A673 (cell line): ENCODE results near the gene PACS1. TPM values are rescaled to one million over a fixed set of nuclear protein-coding genes. Genes with fewer than 3 reads are reported as not detected.

Experiments used
- BruUV-seq: library from RNA; stranded (reverse); fragments of 400-500 nt; replicated peaks from 2 replicates; lab custom pipeline; 2021; lab: Mats Ljungman, UMichigan
- CTCF ChIA-PET: fragments of 300-600 bp; sonication (Branson Sonifier 250); formaldehyde crosslinking; loops from one replicate; lab custom pipeline; 2022; ENCODE audit warnings: antibody characterized with exemption; lab: Charles Lee
- POLR2A ChIA-PET: fragments of 300-600 bp; sonication (Branson Sonifier 250); formaldehyde crosslinking; loops from one replicate; lab custom pipeline; 2022; ENCODE audit warnings: antibody characterized with exemption; ENCODE audit not compliant: low non-redundant PET; lab: Charles Lee
- DNase-seq: peaks from one replicate; pipeline ENCODE4 v3.0.0-alpha.2; 2015; ENCODE audit warnings: low spot score
- H3K27ac ChIP-seq: fragments of 200-600 bp; sonication (generic); 2 replicates; pipeline ENCODE4 v1.5.1; 2016; ENCODE audit warnings: mixed run types, low read depth, mild to moderate bottlenecking, mixed read lengths, antibody characterized with exemption, low read length; ENCODE audit not compliant: poor library complexity, severe bottlenecking
- H3K27me3 ChIP-seq: fragments of 200-600 bp; sonication (generic); replicated peaks from 2 replicates; pipeline ENCODE4 v1.6.1; 2017; ENCODE audit warnings: mixed run types, low read depth, mild to moderate bottlenecking, mixed read lengths, antibody characterized with exemption, low read length; ENCODE audit not compliant: insufficient read depth, poor library complexity
- H3K36me3 ChIP-seq: fragments of 200-600 bp; sonication (generic); 2 replicates; pipeline ENCODE4 v1.6.1; 2016; ENCODE audit warnings: mixed run types, mild to moderate bottlenecking, mixed read lengths, antibody characterized with exemption, low read length; ENCODE audit not compliant: insufficient read depth, poor library complexity, severe bottlenecking
- H3K4me1 ChIP-seq: fragments of 200-600 bp; sonication (generic); 2 replicates; pipeline ENCODE4 v1.6.1; 2017; ENCODE audit warnings: mixed run types, mild to moderate bottlenecking, mixed read lengths, antibody characterized with exemption, low read length; ENCODE audit not compliant: insufficient read depth, poor library complexity, severe bottlenecking
- H3K4me3 ChIP-seq: fragments of 200-600 bp; sonication (generic); 2 replicates; pipeline ENCODE4 v1.5.1; 2016; ENCODE audit warnings: low read depth, mixed run types, mild to moderate bottlenecking, mixed read lengths, low read length; ENCODE audit not compliant: poor library complexity, severe bottlenecking
- H3K9me3 ChIP-seq: fragments of 200-600 bp; sonication (generic); 2 replicates; pipeline ENCODE4 v1.6.1; 2016; ENCODE audit warnings: mixed run types, low read depth, mild to moderate bottlenecking, mixed read lengths, antibody characterized with exemption, low read length; ENCODE audit not compliant: poor library complexity, severe bottlenecking
- CTCF ChIP-seq: fragments of 300-800, 200-600 bp; sonication (generic); conservative IDR thresholded peaks from 2 replicates; pipeline ENCODE4 v1.5.1; 2017; ENCODE audit warnings: low read depth, mild to moderate bottlenecking, antibody characterized with exemption, low read length, moderate library complexity, mixed read lengths
- EZH2 ChIP-seq: fragments of 200-600 bp; sonication (generic); IDR thresholded peaks from 2 replicates; pipeline ENCODE4 v1.6.1; 2017; ENCODE audit warnings: borderline replicate concordance, low read depth, mild to moderate bottlenecking, mixed read lengths, antibody characterized with exemption, low read length; ENCODE audit not compliant: poor library complexity, severe bottlenecking
- intact Hi-C: fragments of 100-400 bp; cut with micrococcal nuclease; formaldehyde crosslinking; loops from one replicate; pipeline ENCODE4 v1.10.0; 2022; ENCODE audit not compliant: unreplicated experiment
- total RNA-seq: library from RNA; stranded (reverse); gene quantifications from 2 replicates; pipeline ENCODE4 v1.2.3, GENCODE V29; 2021

PACS1 gene
- total RNA-seq, 1 experiment from 2014 or later: 75.7 TPM

- H3K27me3 ChIP-seq: no peaks in the 10 kb centered on the region
- H3K27ac ChIP-seq: no peak overlapping the region
- BruUV-seq: no TSS peak
- POLR2A ChIA-PET: no interaction called here
- no peak for DNase-seq
- intact Hi-C loops: no loop called here
- no peak overlapping the region for H3K4me3 ChIP-seq
- no peaks in the 10 kb centered on the region for H3K9me3 ChIP-seq
- peaks cover 5% of the 10 kb centered on the region for H3K36me3 ChIP-seq
- TF ChIP-seq EZH2: no peak
- TF ChIP-seq CTCF: no peak
- H3K4me1 ChIP-seq: no peaks in the 10 kb centered on the region
- CTCF ChIA-PET: no interaction called here
These were observed 172.2 kb downstream of the PACS1 start for GRCh38 chr11:66242095-66242765.

GRCh38 chr11:66243782-66244535, 173.9 kb downstream of the PACS1 start:
- POLR2A ChIA-PET: no interaction called here
- no peaks in the 10 kb centered on the region for H3K36me3 ChIP-seq
- CTCF ChIA-PET: no interaction called here
- intact Hi-C loops: no loop called here
- no peak for TF ChIP-seq CTCF
- no peak for TF ChIP-seq EZH2
- H3K27ac ChIP-seq: peak overlapping the region; percentile 16
- TSS peak; percentile 60 for BruUV-seq
- H3K4me1 ChIP-seq: no peaks in the 10 kb centered on the region
- no peaks in the 10 kb centered on the region for H3K9me3 ChIP-seq
- no peak overlapping the region for H3K4me3 ChIP-seq
- H3K27me3 ChIP-seq: no peaks in the 10 kb centered on the region
- DNase-seq: no peak

GRCh38 chr11:66247295-66247694, 177.2 kb downstream of the PACS1 start:
- H3K36me3 ChIP-seq: peaks cover 3% of the 10 kb centered on the region

More at GRCh38 chr11:66247295-66247694, 177.2 kb downstream of the PACS1 start:
- no peak for TF ChIP-seq CTCF
- TF ChIP-seq EZH2: no peak
- ChIA-PET CTCF (interaction anchor here (0.6 kb wide), 1 partner anchor 141 kb away, joined by 3 read pairs; no protein-coding TSS in a partner anchor), POLR2A (no interaction called here)
- no peak overlapping the region for H3K27ac ChIP-seq
- no peaks in the 10 kb centered on the region for H3K4me1 ChIP-seq
- no peak for DNase-seq
- no peaks in the 10 kb centered on the region for H3K27me3 ChIP-seq
- intact Hi-C loops: no loop called here
- H3K9me3 ChIP-seq: no peaks in the 10 kb centered on the region
- H3K4me3 ChIP-seq: no peak overlapping the region
- BruUV-seq: no TSS peak
